Activated T-helper 17 cell treated with anti-CD3 and anti-CD28 coated beads, Interleukin-2, amount 50 U/mL, for 72 hours (primary cell): ENCODE results near the gene GRM2. TPM values are rescaled to one million over a fixed set of nuclear protein-coding genes. Genes with fewer than 3 reads are reported as not detected.

Experiments used
- ATAC-seq: fragments of 150-1000 bp; cut with Tn5 transposase; replicated peaks from 2 replicates; pipeline ENCODE4 v1.10.0; 2021; ENCODE audit warnings: mild to moderate bottlenecking, moderate library complexity
- H3K27ac Mint-ChIP-seq: one replicate; pipeline ENCODE4 v1.8.0; 2022; ENCODE audit warnings: mixed read lengths
- H3K27me3 Mint-ChIP-seq: one replicate; pipeline ENCODE4 v1.8.0; 2022; ENCODE audit warnings: mixed read lengths
- H3K36me3 Mint-ChIP-seq: one replicate; pipeline ENCODE4 v1.8.0; 2022; ENCODE audit warnings: low read depth, mild to moderate bottlenecking, mixed read lengths
- H3K4me1 Mint-ChIP-seq: one replicate; pipeline ENCODE4 v1.8.0; 2022; ENCODE audit warnings: mixed read lengths
- H3K4me3 Mint-ChIP-seq: one replicate; pipeline ENCODE4 v1.8.0; 2022; ENCODE audit warnings: mild to moderate bottlenecking, mixed read lengths
- H3K9me3 Mint-ChIP-seq: one replicate; pipeline ENCODE4 v1.8.0; 2022; ENCODE audit warnings: mixed read lengths
- total RNA-seq, 2 donors: library from RNA; stranded (reverse); gene quantifications; one replicate each; pipeline ENCODE4 v1.2.3, GENCODE V29; 2022

The GRM2 gene
- total RNA-seq, 2 donors from 2014 or later = 0.45 to 0.73 TPM

DNA sequence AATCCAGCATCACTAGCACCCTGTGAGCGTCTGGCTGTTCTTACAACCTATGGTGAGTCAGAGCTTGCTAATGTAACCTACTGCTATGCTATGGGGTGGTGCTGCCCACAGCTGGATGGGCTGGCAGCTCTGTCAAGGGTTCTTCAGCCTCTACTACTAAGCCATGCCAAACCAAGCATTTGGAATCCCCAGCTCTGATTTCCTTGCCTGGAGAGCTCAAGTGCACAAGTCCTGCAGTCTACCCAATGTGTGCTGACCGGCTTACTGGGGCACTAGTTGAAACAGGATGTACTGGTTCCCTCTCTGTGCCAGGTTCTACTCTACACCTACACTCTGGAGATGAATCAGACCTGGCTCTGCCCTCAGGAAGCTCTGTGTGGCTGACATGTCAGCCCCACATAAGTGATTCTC is 31.7 kb upstream of the GRM2 start:
- Mint-ChIP-seq H3K36me3 (peaks cover 25% of the 10 kb centered on the region), H3K4me1 (peaks cover 56% of the 10 kb centered on the region), H3K9me3 (no peaks in the 10 kb centered on the region), H3K27me3 (no peaks in the 10 kb centered on the region), H3K4me3 (peak overlapping the region; percentile 76), H3K27ac (peak overlapping the region; percentile 78)
- ATAC-seq = peak; percentile 58

DNA sequence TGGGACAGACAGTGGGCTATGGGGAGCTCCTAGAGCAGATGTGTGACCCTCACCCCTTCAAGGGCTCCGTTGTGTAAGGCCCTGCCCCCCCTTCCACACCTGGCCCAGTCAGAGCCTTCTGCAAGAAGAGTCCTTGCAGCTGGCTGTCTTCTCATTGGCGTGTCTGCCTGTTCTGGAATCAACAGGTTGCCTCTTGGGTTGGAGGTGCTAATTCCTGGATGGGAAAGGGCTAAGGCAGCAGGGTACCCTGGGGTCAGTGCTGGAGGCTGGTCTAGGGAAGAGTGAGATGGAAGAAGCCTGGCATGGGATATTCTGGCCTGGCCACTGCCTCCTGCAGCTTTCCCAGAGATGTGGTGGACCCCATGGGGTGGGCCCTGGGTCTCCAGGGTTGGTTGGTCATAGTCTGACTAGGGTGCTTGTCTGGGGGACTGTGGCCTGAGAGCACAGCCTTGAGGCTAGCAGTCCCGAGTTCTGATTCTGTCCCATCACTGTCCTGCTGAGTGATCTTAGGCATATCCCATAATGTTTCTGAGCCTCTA is 30.7 kb upstream of the GRM2 start:
- Mint-ChIP-seq H3K4me1 (peaks cover 59% of the 10 kb centered on the region), H3K27me3 (no peaks in the 10 kb centered on the region), H3K4me3 (peak overlapping the region; percentile 76), H3K9me3 (no peaks in the 10 kb centered on the region), H3K36me3 (peaks cover 25% of the 10 kb centered on the region), H3K27ac (peak overlapping the region; percentile 78)
- no peak for ATAC-seq

DNA sequence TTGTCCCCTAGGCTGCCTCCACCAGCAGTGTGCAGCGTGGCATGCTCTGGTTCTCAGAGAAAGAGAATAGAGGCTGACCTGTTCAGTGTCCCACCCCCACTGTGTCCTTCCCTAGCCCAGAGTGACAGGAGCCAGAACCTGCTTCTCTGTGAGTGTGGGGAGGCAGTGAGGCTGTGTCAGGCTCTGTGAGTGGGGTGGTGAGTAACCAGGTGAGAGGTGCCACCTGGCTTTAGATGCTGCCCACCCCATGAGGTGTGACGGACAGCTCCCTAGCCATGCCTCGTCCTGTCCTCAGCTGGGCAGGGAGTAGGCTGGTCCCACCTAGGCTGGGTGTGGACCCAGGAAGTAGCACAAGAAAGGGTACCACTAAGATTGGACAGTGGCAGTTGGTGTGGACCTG is 29.5 kb upstream of the GRM2 start:
- Mint-ChIP-seq H3K27me3 (no peaks in the 10 kb centered on the region), H3K4me1 (peaks cover 65% of the 10 kb centered on the region), H3K27ac (peak overlapping the region; percentile 61), H3K4me3 (peak overlapping the region; percentile 36), H3K9me3 (no peaks in the 10 kb centered on the region), H3K36me3 (peaks cover 30% of the 10 kb centered on the region)
- no peak for ATAC-seq

DNA sequence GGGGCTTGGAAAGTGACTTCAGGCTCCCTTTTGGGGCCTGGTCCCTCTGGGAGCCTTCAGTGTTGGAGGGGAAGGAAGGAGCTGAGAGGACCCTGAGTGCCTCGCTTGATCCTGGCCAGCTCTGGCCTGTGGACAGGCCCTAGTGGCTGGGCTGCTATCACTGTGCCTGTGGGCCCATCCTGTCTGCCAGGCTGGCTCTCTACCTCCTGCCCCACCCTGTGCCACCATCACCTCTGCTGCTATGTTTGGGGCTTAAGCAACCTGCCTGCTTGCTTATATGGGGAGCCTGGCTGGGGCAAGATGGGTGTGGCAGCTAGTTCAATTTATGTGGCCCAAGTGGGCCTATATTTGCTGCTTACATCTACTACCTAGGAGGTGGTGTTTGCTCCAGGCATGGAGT is 28.7 kb upstream of the GRM2 start:
- peak overlapping the region; percentile 36 for H3K4me3 Mint-ChIP-seq
- H3K27me3 Mint-ChIP-seq = no peaks in the 10 kb centered on the region
- ATAC-seq = no peak
- H3K36me3 Mint-ChIP-seq = peaks cover 38% of the 10 kb centered on the region
- no peaks in the 10 kb centered on the region for H3K9me3 Mint-ChIP-seq
- H3K4me1 Mint-ChIP-seq = peaks cover 65% of the 10 kb centered on the region
- peak overlapping the region; percentile 61 for H3K27ac Mint-ChIP-seq

DNA sequence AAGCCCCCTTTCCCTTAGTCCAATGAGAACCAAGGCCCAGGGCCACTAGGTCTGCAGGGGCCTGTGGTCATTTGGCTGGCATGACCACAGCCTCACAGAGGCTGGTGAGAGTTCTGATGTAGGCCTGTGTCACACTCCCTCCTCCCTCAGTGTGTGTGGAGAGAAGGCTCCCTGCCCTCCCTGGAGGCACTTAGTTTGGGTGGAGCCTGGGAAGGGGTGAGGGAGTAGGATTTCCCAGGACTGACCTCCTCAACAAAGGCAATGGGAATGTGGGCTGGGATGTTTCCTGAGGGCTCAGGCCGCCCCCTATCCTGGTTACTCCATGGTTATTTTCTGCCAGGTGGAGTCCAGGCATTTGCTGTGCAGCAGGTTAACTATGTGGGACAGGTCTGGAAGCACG is 28.2 kb upstream of the GRM2 start:
- Mint-ChIP-seq H3K27me3 (no peaks in the 10 kb centered on the region), H3K4me3 (peak overlapping the region; percentile 36), H3K36me3 (peaks cover 39% of the 10 kb centered on the region), H3K27ac (peak overlapping the region; percentile 61), H3K9me3 (no peaks in the 10 kb centered on the region), H3K4me1 (peaks cover 61% of the 10 kb centered on the region)
- no peak for ATAC-seq

DNA sequence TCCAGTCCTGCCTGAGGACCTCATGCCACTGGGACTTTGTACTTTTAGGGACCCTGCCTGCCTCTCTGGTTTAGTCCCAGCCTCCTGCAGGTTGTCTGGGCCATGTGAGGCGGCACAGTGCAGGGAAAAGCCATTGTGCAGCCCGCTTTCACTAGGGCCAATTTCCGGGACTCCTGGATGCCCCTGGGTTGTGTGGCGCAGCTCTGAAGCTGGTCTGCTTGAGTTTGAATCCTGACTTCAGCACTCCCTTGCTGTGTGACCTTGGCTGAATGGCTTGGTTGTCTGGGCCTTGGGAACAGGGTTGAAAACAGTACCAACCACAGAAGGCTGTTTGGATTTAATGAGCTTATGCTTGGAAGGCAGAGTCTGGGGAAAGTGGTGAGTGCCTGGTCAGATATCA is 27.6 kb upstream of the GRM2 start:
- Mint-ChIP-seq H3K36me3 (peaks cover 39% of the 10 kb centered on the region), H3K4me3 (no peak overlapping the region), H3K4me1 (peaks cover 59% of the 10 kb centered on the region), H3K27me3 (no peaks in the 10 kb centered on the region), H3K9me3 (no peaks in the 10 kb centered on the region), H3K27ac (peak overlapping the region; percentile 41)
- no peak for ATAC-seq

DNA sequence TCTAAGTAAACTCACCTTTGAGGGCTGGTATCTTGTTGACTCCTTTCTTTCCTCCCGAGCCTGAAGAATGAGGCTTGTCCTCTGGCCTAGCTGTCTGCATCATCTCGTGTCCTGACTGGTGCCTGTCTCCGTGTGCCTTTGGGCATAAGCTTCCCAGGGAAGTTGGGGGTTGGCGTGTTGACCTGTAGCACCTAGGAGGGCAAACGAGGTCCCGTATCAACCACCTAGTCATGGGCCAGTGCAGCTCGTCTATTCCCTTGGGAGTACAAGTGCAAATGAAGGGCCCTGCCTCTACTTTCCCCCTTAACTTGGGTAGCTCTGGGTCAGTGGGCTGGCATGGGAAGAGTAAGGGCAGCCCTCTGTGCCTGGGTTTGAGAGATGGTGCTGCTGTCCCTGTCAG is 27.1 kb upstream of the GRM2 start:
- no peaks in the 10 kb centered on the region for H3K9me3 Mint-ChIP-seq
- no peak for ATAC-seq
- peaks cover 56% of the 10 kb centered on the region for H3K4me1 Mint-ChIP-seq
- peaks cover 37% of the 10 kb centered on the region for H3K36me3 Mint-ChIP-seq
- peak overlapping the region; percentile 41 for H3K27ac Mint-ChIP-seq
- no peaks in the 10 kb centered on the region for H3K27me3 Mint-ChIP-seq
- H3K4me3 Mint-ChIP-seq = no peak overlapping the region

DNA sequence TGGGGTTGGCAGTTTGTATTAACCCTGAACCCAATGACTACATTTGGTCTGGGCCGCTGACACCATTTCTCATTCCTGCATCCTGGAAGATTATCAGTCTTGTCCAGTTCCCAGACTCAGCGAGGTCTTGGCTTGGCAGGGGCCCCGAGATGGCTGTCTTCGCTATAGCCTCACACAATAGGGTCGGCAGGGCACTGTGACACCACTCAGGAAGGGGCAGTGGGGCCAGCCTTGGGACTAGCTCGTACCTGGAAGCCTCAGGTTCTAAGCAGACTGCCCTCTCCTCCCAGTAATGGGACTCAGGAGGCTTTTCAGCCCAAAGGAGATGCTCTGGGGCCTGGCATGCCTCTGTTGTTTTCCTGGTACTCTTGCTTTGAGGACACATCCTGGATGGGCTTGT is 26.7 kb upstream of the GRM2 start:
- Mint-ChIP-seq H3K4me3 (peak overlapping the region; percentile 59), H3K27ac (peak overlapping the region; percentile 53), H3K36me3 (peaks cover 37% of the 10 kb centered on the region)

DNA sequence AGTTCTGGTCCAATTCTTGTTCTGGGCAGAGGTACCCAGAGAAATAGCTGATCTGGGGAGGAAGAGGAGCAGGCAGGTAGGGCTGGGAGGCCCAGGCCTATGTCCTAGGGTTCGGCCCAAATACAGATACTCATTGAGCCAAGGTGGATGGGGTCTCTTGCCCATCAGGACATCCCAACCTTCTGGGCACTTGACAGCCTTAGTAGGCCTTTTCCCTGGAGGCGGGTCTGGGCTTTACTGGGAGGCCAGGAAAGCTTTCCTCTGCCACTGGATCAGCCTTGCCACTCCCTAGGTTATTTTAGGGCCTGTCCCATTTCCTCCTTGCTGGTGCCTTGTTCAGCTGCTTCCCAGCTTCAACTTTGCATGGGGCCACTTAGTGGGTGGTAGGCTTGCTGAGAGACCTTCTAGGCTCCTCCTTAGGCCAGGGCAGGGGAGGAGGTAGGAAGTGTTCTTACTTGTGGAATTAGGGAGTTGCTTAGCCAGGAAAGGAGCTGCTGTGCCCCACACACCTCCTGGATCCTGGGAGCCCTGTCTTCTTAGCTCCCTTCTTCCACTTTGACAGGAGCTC is 26.1 kb upstream of the GRM2 start:
- H3K4me1 Mint-ChIP-seq = peaks cover 55% of the 10 kb centered on the region
- H3K27me3 Mint-ChIP-seq = no peaks in the 10 kb centered on the region
- no peak for ATAC-seq
- H3K9me3 Mint-ChIP-seq = no peaks in the 10 kb centered on the region
- H3K36me3 Mint-ChIP-seq = peaks cover 38% of the 10 kb centered on the region
- peak overlapping the region; percentile 59 for H3K4me3 Mint-ChIP-seq
- peak overlapping the region; percentile 53 for H3K27ac Mint-ChIP-seq

More for the DNA sequence above, 26.7 kb upstream of the GRM2 start:
- no peaks in the 10 kb centered on the region for H3K9me3 Mint-ChIP-seq
- peaks cover 55% of the 10 kb centered on the region for H3K4me1 Mint-ChIP-seq
- no peaks in the 10 kb centered on the region for H3K27me3 Mint-ChIP-seq
- ATAC-seq = no peak

DNA sequence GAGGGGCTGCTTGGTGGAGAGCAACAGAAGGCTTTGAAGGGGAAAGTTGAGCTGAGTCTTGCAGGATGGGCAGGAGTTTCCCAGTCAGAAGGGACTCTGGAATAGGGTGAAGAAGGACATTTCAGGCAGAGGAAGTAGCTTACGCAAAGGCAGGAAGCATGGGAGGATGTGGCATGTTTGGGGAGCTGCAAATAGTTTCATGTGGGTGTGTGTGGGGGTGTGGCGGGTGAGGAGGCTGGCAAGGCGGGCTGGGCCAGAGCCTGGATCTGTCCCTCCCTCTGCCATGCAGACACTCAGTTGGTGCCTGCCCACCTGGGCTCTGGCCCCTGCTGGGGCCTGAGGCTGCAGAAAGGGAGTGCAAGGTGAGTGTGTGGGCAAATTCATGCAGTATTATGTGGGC is 25.4 kb upstream of the GRM2 start:
- ATAC-seq = peak; percentile 22
- H3K4me3 Mint-ChIP-seq = peak overlapping the region; percentile 59
- H3K27ac Mint-ChIP-seq = peak overlapping the region; percentile 42
- peaks cover 38% of the 10 kb centered on the region for H3K36me3 Mint-ChIP-seq
- H3K27me3 Mint-ChIP-seq = no peaks in the 10 kb centered on the region
- H3K4me1 Mint-ChIP-seq = peaks cover 55% of the 10 kb centered on the region
- H3K9me3 Mint-ChIP-seq = no peaks in the 10 kb centered on the region

DNA sequence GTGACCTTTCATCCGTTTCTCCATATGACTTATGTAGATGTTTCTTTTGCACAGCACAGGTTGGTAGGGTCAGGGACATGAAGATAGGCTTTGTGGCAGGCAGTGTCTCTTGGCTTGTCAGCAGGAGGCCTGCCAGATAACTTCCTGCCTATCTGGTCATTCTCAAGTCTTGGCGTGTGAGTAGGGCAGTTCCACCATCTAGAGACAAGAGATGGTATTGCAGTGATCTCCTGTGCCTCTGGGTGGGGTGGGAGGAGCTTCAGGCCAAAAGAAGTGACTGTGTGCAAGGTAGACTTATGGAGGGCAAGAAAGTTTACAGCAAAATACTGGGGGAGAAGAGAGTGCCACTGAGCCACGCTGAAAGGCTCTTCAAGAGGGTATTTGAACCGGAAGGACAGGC is 24.8 kb upstream of the GRM2 start:
- peak overlapping the region; percentile 59 for H3K4me3 Mint-ChIP-seq
- ATAC-seq = peak; percentile 80
- H3K27me3 Mint-ChIP-seq = no peaks in the 10 kb centered on the region
- no peaks in the 10 kb centered on the region for H3K9me3 Mint-ChIP-seq
- H3K27ac Mint-ChIP-seq = peak overlapping the region; percentile 42
- peaks cover 41% of the 10 kb centered on the region for H3K36me3 Mint-ChIP-seq
- peaks cover 59% of the 10 kb centered on the region for H3K4me1 Mint-ChIP-seq

DNA sequence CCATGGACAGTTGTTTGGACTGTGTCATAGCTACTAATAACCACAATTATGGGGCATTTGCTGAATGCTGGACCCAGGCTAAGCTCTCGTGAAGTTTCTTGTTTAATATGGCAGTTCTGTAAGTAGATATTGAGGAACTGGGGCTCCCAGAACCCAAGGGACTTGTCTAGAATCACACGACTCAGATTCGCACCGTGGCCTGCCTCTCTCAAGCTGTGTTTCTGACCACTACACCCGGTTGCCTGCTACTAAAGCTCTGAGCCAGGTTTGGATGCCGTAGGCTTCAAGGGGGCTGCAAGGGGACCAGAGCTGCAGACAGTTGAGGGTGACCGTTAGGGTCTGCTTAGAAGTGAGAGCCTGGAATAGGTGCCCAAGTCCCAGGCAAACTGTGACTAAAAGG is 24.3 kb upstream of the GRM2 start:
- ATAC-seq = no peak
- Mint-ChIP-seq H3K9me3 (no peaks in the 10 kb centered on the region), H3K4me1 (peaks cover 62% of the 10 kb centered on the region), H3K36me3 (peaks cover 44% of the 10 kb centered on the region), H3K27me3 (no peaks in the 10 kb centered on the region), H3K4me3 (peak overlapping the region; percentile 59), H3K27ac (peak overlapping the region; percentile 83)

DNA sequence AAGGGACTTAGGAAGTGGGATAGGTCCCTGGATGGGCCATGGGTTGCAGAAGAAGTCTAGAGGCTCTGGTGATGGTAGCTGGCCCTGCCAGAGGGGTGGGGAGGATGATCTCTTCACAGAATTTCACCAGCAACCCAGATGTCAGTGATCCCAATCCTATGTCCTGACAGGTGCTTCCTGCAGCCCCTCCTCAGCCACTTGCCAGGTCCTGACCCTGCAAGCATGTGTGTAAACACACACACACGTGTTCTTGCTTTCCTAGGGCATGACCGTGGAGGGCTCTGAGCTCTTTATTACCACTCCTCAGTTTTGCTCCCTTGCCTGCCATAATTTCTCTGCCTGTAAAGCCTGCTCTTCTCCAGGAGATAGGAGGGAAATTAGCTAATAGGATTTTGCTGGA is 23.3 kb upstream of the GRM2 start:
- no peaks in the 10 kb centered on the region for H3K9me3 Mint-ChIP-seq
- H3K4me1 Mint-ChIP-seq = peaks cover 57% of the 10 kb centered on the region
- H3K4me3 Mint-ChIP-seq = no peak overlapping the region
- peaks cover 50% of the 10 kb centered on the region for H3K36me3 Mint-ChIP-seq
- no peaks in the 10 kb centered on the region for H3K27me3 Mint-ChIP-seq
- no peak for ATAC-seq
- H3K27ac Mint-ChIP-seq = peak overlapping the region; percentile 83

DNA sequence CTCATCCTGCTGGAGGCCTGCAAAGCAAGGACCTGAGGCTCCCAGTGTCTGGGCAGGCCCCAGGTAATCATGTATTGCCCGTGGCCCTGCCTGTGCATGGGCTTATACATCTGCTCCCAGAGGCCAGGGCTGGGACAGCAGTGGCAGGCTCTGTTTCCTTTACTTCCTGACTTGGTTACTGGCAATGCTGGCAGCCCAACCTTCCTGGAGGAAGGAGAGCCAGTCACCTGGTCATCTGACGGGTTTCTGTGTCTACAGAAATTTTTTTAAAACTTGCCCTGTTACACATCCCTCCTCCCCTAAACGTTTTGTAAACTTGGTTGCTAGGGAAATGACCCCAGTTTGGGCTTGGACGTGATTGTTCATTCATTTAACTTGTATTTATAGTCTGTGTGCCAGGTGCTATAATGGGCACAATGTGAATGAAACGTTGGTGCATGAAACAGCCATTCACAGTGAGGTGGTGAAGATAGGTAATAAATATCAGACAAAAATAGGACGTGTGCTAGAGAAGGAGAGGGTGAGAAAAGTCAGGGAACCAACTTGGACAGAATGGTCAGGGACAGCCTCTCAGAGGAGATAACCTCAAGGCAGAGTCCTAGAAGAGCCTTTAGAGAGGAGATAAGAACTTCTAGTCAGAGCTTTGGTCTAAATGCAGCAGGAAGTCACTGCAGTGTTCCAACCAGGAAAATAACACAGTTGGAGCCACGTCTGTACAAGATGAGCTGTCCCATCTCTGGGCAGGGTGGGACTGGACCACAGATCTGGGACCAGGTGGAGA is 21.7 kb upstream of the GRM2 start:
- H3K36me3 Mint-ChIP-seq = peaks cover 66% of the 10 kb centered on the region
- no peak for ATAC-seq

DNA sequence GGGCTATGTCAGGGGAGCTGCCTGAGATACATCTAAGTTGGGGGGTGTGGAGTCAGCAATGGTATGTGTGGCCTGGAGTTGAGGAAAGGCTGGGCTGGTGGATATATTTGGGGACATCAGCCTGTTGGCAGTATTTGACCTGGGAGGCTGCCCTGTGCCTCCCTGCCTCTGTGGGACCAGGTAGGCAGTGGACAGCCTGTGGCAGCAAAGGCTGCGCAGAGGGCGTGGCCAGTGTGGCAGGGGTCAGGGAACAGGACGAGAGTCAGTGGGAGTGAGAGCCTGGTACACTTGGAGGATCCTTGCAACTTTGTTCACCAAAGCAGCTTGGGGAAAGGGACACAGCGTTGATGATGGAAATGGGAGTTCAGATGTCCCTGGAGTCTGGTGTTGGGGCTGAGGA is 20.8 kb upstream of the GRM2 start:
- Mint-ChIP-seq H3K27me3 (no peaks in the 10 kb centered on the region), H3K4me3 (peak overlapping the region; percentile 79), H3K9me3 (no peaks in the 10 kb centered on the region), H3K4me1 (peaks cover 47% of the 10 kb centered on the region), H3K27ac (peak overlapping the region; percentile 89), H3K36me3 (peaks cover 74% of the 10 kb centered on the region)
- no peak for ATAC-seq

More for the DNA sequence above, 21.7 kb upstream of the GRM2 start:
- Mint-ChIP-seq H3K4me3 (peak overlapping the region; percentile 79), H3K27ac (peak overlapping the region; percentile 89), H3K27me3 (no peaks in the 10 kb centered on the region), H3K9me3 (no peaks in the 10 kb centered on the region), H3K4me1 (peaks cover 49% of the 10 kb centered on the region)
